ENCODE results near the gene HID1. TPM values are rescaled to one million over a fixed set of nuclear protein-coding genes. Genes with fewer than 3 reads are reported as not detected.

Gene HID1
- total and polyA plus RNA-seq, 2 donors from 2014 or later = 13.6 to 32.6 TPM

GRCh38 chr17:74918906-74919305 is 53.7 kb downstream of the HID1 start:
- H3K4me3 ChIP-seq (ENCODE audit: low read length in 3 of 3) = no peak overlapping the region
- H3K4me1 ChIP-seq (ENCODE audit: control insufficient read depth in 2 of 3, insufficient read depth in 2 of 3, low read depth in 1 of 3, low read length in 3 of 3) = peaks cover 0 to 4% (median 0%) of the 10 kb centered on the region in 3 donors
- no peaks in the 10 kb centered on the region for H3K9me3 ChIP-seq (ENCODE audit: control insufficient read depth in 2 of 3, insufficient read depth in 1 of 3, low read length in 3 of 3)
- FAIRE-seq (no peak), DNase-seq (no peak)
- no peak overlapping the region for H3K27ac ChIP-seq (ENCODE audit: low read depth in 2 of 2, low read length in 2 of 2)
- TF ChIP-seq CTCF (IDR thresholded peaks at IDR 0.05; ENCODE audit: borderline replicate concordance, extremely low read depth, insufficient read depth) = no peak
- peaks cover under 1% of the 10 kb centered on the region for H3K27me3 ChIP-seq (ENCODE audit: control insufficient read depth, insufficient read depth, low read length)
- no peak overlapping the region for H3K9ac ChIP-seq (ENCODE audit: low read length in 3 of 3)
- H3K36me3 ChIP-seq (ENCODE audit: control insufficient read depth in 2 of 3, insufficient read depth in 3 of 3, low read length in 3 of 3) = no peaks in the 10 kb centered on the region
- intact Hi-C loops (cut with DNase I) = no loop called here

- Histone ChIP-seq H3K4me3 (ENCODE audit: low read length in 3 of 3) (no peak overlapping the region), H3K9ac (ENCODE audit: low read length in 3 of 3) (no peak overlapping the region), H3K9me3 (ENCODE audit: control insufficient read depth in 2 of 3, insufficient read depth in 1 of 3, low read length in 3 of 3) (no peaks in the 10 kb centered on the region), H3K27ac (ENCODE audit: low read depth in 2 of 2, low read length in 2 of 2) (no peak overlapping the region), H3K4me1 (ENCODE audit: control insufficient read depth in 2 of 3, insufficient read depth in 2 of 3, low read depth in 1 of 3, low read length in 3 of 3) (peaks cover 0 to 2% (median 0%) of the 10 kb centered on the region in 3 donors), H3K36me3 (ENCODE audit: control insufficient read depth in 2 of 3, insufficient read depth in 3 of 3, low read length in 3 of 3) (no peaks in the 10 kb centered on the region), H3K27me3 (ENCODE audit: control insufficient read depth, insufficient read depth, low read length) (no peaks in the 10 kb centered on the region)
- TF ChIP-seq CTCF (IDR thresholded peaks at IDR 0.05; ENCODE audit: borderline replicate concordance, extremely low read depth, insufficient read depth) = no peak
- DNase-seq (no peak), FAIRE-seq (no peak)
- intact Hi-C loops (cut with DNase I) = no loop called here
Observed at GRCh38 chr17:74917430-74917829, 55.1 kb downstream of the HID1 start.

GRCh38 chr17:74916851-74917199 is 55.7 kb downstream of the HID1 start:
- H3K4me1 ChIP-seq (ENCODE audit: control insufficient read depth in 2 of 3, insufficient read depth in 2 of 3, low read depth in 1 of 3, low read length in 3 of 3) = peaks cover 0 to 2% (median 0%) of the 10 kb centered on the region in 3 donors
- no peak for TF ChIP-seq CTCF (IDR thresholded peaks at IDR 0.05; ENCODE audit: borderline replicate concordance, extremely low read depth, insufficient read depth)
- FAIRE-seq = no peak
- H3K9ac ChIP-seq (ENCODE audit: low read length in 3 of 3) = no peak overlapping the region
- peak in 1 of 5 donors; percentile 46 for DNase-seq
- no peak overlapping the region for H3K27ac ChIP-seq (ENCODE audit: low read depth in 2 of 2, low read length in 2 of 2)
- H3K9me3 ChIP-seq (ENCODE audit: control insufficient read depth in 2 of 3, insufficient read depth in 1 of 3, low read length in 3 of 3) = no peaks in the 10 kb centered on the region
- intact Hi-C loops (cut with DNase I) = no loop called here
- no peak overlapping the region for H3K4me3 ChIP-seq (ENCODE audit: low read length in 3 of 3)
- no peaks in the 10 kb centered on the region for H3K27me3 ChIP-seq (ENCODE audit: control insufficient read depth, insufficient read depth, low read length)
- no peaks in the 10 kb centered on the region for H3K36me3 ChIP-seq (ENCODE audit: control insufficient read depth in 2 of 3, insufficient read depth in 3 of 3, low read length in 3 of 3)

Data from kidney (tissue), 14 donors.